Vagina (tissue), 2 donors: ENCODE data around the gene SV2B. TPM values are rescaled to one million over a fixed set of nuclear protein-coding genes. Genes with fewer than 3 reads are reported as not detected.

Source experiments
- DNase-seq, 2 donors: peaks; one replicate each; pipeline ENCODE4 v3.0.0-alpha.2; 2017; ENCODE audit errors: extremely low spot score in 2 of 2
- H3K27ac ChIP-seq: fragments of 200-600 bp; sonication (generic); one replicate; pipeline ENCODE4 v1.5.1; 2019
- H3K27me3 ChIP-seq: fragments of 200-600 bp; sonication (generic); one replicate; pipeline ENCODE4 v1.5.1; 2019
- H3K36me3 ChIP-seq, 2 donors: fragments of 200-600 bp; sonication (generic); one replicate each; pipeline ENCODE4 v1.5.1; 2017 to 2019
- H3K4me1 ChIP-seq: fragments of 200-600 bp; sonication (generic); one replicate; pipeline ENCODE4 v1.5.1; 2019
- H3K4me3 ChIP-seq, 2 donors: fragments of 200-600 bp; sonication (generic); 1 replicate in 1 of 2; 2 replicates in 1 of 2; pipeline ENCODE4 v1.5.1; 2016 to 2019
- H3K9me3 ChIP-seq: fragments of 200-600 bp; sonication (generic); one replicate; pipeline ENCODE4 v1.5.1; 2019
- POLR2A ChIP-seq, 2 donors: fragments of 450-650 bp; IDR thresholded peaks; one replicate each; pipeline ENCODE4 v1.6.1; 2017; ENCODE audit warnings: antibody characterized with exemption in 2 of 2, mild to moderate bottlenecking in 2 of 2, moderate library complexity in 2 of 2
- POLR2AphosphoS5 ChIP-seq, 2 donors: sonication (generic); formaldehyde crosslinking; IDR thresholded peaks; one replicate each; pipeline ENCODE4 v1.9.0; 2017; ENCODE audit warnings: antibody characterized with exemption in 2 of 2, mild to moderate bottlenecking in 2 of 2, low read depth in 1 of 2; ENCODE audit not compliant: insufficient read depth in 1 of 2
- intact Hi-C: fragments of 100-400 bp; cut with DNase I; formaldehyde crosslinking; loops from one replicate; pipeline ENCODE4 v1.15.1; 2023
- total RNA-seq: library from RNA; depleted of rRNA; stranded (reverse); fragments of >200 nt; gene quantifications from one replicate; pipeline ENCODE4 v1.2.3, GENCODE V29; 2016
- TF ChIP-seq, protein P1 (sequence below), 3 experiments: fragments of 450-650 bp in 2 of 3; fragments of 200-600 bp in 1 of 3; sonication (generic) in 1 of 3; IDR thresholded peaks; one replicate each; pipeline ENCODE4 v1.5.1; 2017 to 2019; ENCODE audit warnings: antibody characterized with exemption in 3 of 3, mild to moderate bottlenecking in 2 of 3, moderate library complexity in 2 of 3

SV2B gene
- total RNA-seq, 1 donor from 2014 or later: 3.2 TPM

GRCh38 chr15:91306144-91306543 is 206.1 kb downstream of the SV2B start:
- DNase-seq: no peak
- TF ChIP-seq POLR2A (IDR thresholded peaks at IDR 0.05): no peak
- no peak for TF ChIP-seq POLR2AphosphoS5 (IDR thresholded peaks at IDR 0.05; ENCODE audit: insufficient read depth in 1 of 2, low read depth in 1 of 2)
- TF ChIP-seq, protein P1, sequence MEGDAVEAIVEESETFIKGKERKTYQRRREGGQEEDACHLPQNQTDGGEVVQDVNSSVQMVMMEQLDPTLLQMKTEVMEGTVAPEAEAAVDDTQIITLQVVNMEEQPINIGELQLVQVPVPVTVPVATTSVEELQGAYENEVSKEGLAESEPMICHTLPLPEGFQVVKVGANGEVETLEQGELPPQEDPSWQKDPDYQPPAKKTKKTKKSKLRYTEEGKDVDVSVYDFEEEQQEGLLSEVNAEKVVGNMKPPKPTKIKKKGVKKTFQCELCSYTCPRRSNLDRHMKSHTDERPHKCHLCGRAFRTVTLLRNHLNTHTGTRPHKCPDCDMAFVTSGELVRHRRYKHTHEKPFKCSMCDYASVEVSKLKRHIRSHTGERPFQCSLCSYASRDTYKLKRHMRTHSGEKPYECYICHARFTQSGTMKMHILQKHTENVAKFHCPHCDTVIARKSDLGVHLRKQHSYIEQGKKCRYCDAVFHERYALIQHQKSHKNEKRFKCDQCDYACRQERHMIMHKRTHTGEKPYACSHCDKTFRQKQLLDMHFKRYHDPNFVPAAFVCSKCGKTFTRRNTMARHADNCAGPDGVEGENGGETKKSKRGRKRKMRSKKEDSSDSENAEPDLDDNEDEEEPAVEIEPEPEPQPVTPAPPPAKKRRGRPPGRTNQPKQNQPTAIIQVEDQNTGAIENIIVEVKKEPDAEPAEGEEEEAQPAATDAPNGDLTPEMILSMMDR (IDR thresholded peaks at IDR 0.05): no peak

GRCh38 chr15:91307601-91308000 is 207.5 kb downstream of the SV2B start:
- intact Hi-C loops: no loop called here

More at GRCh38 chr15:91306144-91306543, 206.1 kb downstream of the SV2B start:
- no peaks in the 10 kb centered on the region for H3K36me3 ChIP-seq
- no peaks in the 10 kb centered on the region for H3K9me3 ChIP-seq
- H3K4me1 ChIP-seq: no peaks in the 10 kb centered on the region
- H3K4me3 ChIP-seq: no peak overlapping the region
- no peak overlapping the region for H3K27ac ChIP-seq
- intact Hi-C loops: no loop called here
- no peaks in the 10 kb centered on the region for H3K27me3 ChIP-seq

DNA sequence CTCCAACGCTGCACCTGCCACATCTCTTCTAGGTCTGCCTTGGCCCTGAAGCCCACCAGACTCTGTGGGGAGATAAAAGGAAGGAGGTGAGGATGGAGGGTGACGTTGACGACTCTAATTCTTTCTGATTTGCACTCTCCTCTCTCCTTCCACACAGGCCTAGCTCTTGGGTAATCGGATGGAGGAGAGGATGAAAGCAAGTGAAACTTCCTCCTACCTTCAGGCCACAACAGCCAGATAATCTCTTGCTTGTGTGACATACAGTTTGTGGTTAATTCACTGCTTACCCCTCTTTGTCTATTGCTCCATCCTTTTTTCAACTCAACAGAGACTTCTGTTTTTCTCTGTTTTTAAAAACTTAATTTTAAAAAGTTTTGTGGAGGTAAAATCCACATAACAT is 208.1 kb downstream of the SV2B start:
- Histone ChIP-seq H3K36me3 (no peaks in the 10 kb centered on the region), H3K9me3 (no peaks in the 10 kb centered on the region), H3K27me3 (no peaks in the 10 kb centered on the region), H3K27ac (no peak overlapping the region), H3K4me3 (no peak overlapping the region), H3K4me1 (no peaks in the 10 kb centered on the region)
- intact Hi-C loops: no loop called here
- TF ChIP-seq POLR2A (IDR thresholded peaks at IDR 0.05): no peak
- TF ChIP-seq, protein P1 (IDR thresholded peaks at IDR 0.05): no peak
- DNase-seq: no peak

More at GRCh38 chr15:91307601-91308000, 207.5 kb downstream of the SV2B start:
- H3K4me3 ChIP-seq: no peak overlapping the region
- H3K36me3 ChIP-seq: no peaks in the 10 kb centered on the region
- no peak for TF ChIP-seq POLR2A (IDR thresholded peaks at IDR 0.05)
- TF ChIP-seq, protein P1 (IDR thresholded peaks at IDR 0.05): no peak
- TF ChIP-seq POLR2AphosphoS5 (IDR thresholded peaks at IDR 0.05; ENCODE audit: insufficient read depth in 1 of 2, low read depth in 1 of 2): no peak
- no peak for DNase-seq
- no peak overlapping the region for H3K27ac ChIP-seq
- no peaks in the 10 kb centered on the region for H3K4me1 ChIP-seq
- H3K27me3 ChIP-seq: no peaks in the 10 kb centered on the region
- no peaks in the 10 kb centered on the region for H3K9me3 ChIP-seq

DNA sequence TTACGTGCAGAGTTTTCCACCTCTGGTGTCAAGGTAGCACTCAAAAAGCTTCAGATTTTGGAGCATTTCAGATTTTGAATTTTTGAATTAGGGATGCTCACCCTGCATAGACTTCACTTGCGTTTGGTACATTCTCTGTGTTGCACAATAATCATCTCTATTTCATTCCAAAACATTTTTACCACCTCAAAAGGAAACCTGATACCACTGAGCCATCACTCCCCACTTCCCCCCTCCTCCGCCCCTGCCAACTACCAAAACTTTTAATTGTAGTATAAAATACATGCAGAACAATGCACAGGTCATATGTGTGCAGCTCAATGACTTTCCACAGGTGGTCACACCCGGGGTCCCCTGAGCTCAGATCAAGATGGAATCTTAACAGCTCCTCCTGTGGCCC is 208.8 kb downstream of the SV2B start:
- Histone ChIP-seq H3K27ac (no peak overlapping the region), H3K4me3 (no peak overlapping the region), H3K4me1 (no peaks in the 10 kb centered on the region), H3K27me3 (no peaks in the 10 kb centered on the region), H3K36me3 (no peaks in the 10 kb centered on the region), H3K9me3 (no peaks in the 10 kb centered on the region)
- no peak for DNase-seq
- TF ChIP-seq POLR2AphosphoS5 (IDR thresholded peaks at IDR 0.05; ENCODE audit: insufficient read depth in 1 of 2, low read depth in 1 of 2): no peak
- TF ChIP-seq, protein P1 (IDR thresholded peaks at IDR 0.05): no peak
- intact Hi-C loops: no loop called here

DNA sequence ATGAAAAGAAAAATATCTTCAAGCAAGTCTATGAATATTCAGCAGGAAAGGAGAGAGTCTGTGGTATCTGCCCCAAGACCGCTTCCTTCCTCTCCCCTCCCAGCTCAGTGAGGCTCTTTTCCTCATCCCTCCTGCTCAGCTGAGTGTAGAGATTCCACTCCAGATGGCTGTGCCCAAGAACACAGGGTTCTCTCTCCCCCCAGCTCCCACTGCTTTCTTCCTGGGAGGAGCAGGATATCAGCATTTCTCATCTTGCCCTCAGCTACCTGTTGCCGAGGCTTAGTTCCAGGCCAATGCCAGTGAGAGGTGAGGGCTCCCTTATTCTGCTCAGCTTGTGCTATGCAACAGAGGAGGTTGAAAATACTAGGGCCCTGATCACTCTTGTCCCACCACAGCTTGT is 211.9 kb downstream of the SV2B start:
- TF ChIP-seq, protein P1 (IDR thresholded peaks at IDR 0.05): no peak
- TF ChIP-seq POLR2A (IDR thresholded peaks at IDR 0.05) (no peak), POLR2AphosphoS5 (IDR thresholded peaks at IDR 0.05; ENCODE audit: insufficient read depth in 1 of 2, low read depth in 1 of 2) (no peak)
- no peaks in the 10 kb centered on the region for H3K36me3 ChIP-seq
- intact Hi-C loops: no loop called here
- no peaks in the 10 kb centered on the region for H3K27me3 ChIP-seq
- no peaks in the 10 kb centered on the region for H3K4me1 ChIP-seq
- H3K9me3 ChIP-seq: no peaks in the 10 kb centered on the region
- H3K27ac ChIP-seq: no peak overlapping the region
- DNase-seq: no peak
- H3K4me3 ChIP-seq: no peak overlapping the region
